PC-3 (cell line): Measurements from ENCODE around the gene MTTP. TPM values are rescaled to one million over a fixed set of nuclear protein-coding genes. Genes with fewer than 3 reads are reported as not detected.

Experiments used
- ATAC-seq: fragments of 200-7000 bp; cut with Tn5 transposase; 2 replicates; pipeline ENCODE4 v1.9.1; 2020; ENCODE audit warnings: mild to moderate bottlenecking, moderate library complexity
- BruUV-seq: library from RNA; stranded (reverse); fragments of 400-500 nt; replicated peaks from 2 replicates; lab custom pipeline; 2021; lab: Mats Ljungman, UMichigan
- CTCF ChIA-PET: fragments of 300-600 bp; sonication (Branson Sonifier 250); formaldehyde crosslinking; loops from one replicate; lab custom pipeline; 2022; ENCODE audit warnings: antibody characterized with exemption; lab: Charles Lee
- POLR2A ChIA-PET: fragments of 300-600 bp; sonication (Branson Sonifier 250); formaldehyde crosslinking; loops from one replicate; lab custom pipeline; 2022; ENCODE audit warnings: antibody characterized with exemption; ENCODE audit not compliant: unreplicated experiment; lab: Charles Lee
- DNase-seq: peaks from one replicate; pipeline ENCODE4 v3.0.0-alpha.2; 2015
- H2AFZ ChIP-seq: fragments of 300-600 bp; sonication (generic); 2 replicates; pipeline ENCODE4 v1.6.0; 2016; ENCODE audit warnings: antibody characterized with exemption, low read length
- H3F3A ChIP-seq: fragments of 300-600 bp; sonication (generic); one replicate; pipeline ENCODE4 v1.6.0; 2017; ENCODE audit warnings: antibody characterized with exemption, low read length, control low read depth, mild to moderate bottlenecking; ENCODE audit not compliant: unreplicated experiment
- H3K27ac ChIP-seq: fragments of 300-600 bp; sonication (generic); 2 replicates; pipeline ENCODE4 v1.5.1; 2016; ENCODE audit warnings: mild to moderate bottlenecking, low read length
- H3K27me3 ChIP-seq: fragments of 300-600 bp; sonication (generic); 2 replicates; pipeline ENCODE4 v1.6.1; 2016; ENCODE audit warnings: low read length, mixed read lengths
- H3K36me3 ChIP-seq: fragments of 300-600 bp; sonication (generic); 2 replicates; pipeline ENCODE4 v1.6.1; 2016; ENCODE audit warnings: low read depth, mixed run types, low read length, mixed read lengths
- H3K4me1 ChIP-seq: fragments of 300-600 bp; sonication (generic); 2 replicates; pipeline ENCODE4 v1.5.1; 2016; ENCODE audit warnings: low read length; ENCODE audit not compliant: insufficient read depth
- H3K4me2 ChIP-seq: fragments of 300-600 bp; sonication (generic); 2 replicates; pipeline ENCODE4 v1.6.0; 2016; ENCODE audit warnings: low read length
- H3K4me3 ChIP-seq: fragments of 300-600 bp; sonication (generic); 2 replicates; pipeline ENCODE4 v1.5.1; 2016; ENCODE audit warnings: mild to moderate bottlenecking, low read length, mixed read lengths
- H3K79me2 ChIP-seq: fragments of 300-600 bp; sonication (generic); 2 replicates; pipeline ENCODE4 v1.6.1; 2017; ENCODE audit warnings: low read length, mixed read lengths
- H3K9ac ChIP-seq: fragments of 300-600 bp; sonication (generic); 2 replicates; pipeline ENCODE4 v1.6.0; 2016; ENCODE audit warnings: mild to moderate bottlenecking, low read length
- H3K9me2 ChIP-seq: fragments of 300-600 bp; sonication (generic); replicated peaks from 2 replicates; pipeline ENCODE4 v1.6.1; 2016; ENCODE audit warnings: mixed run types, low read length, mixed read lengths
- H3K9me3 ChIP-seq: fragments of 300-600 bp; sonication (generic); 2 replicates; pipeline ENCODE4 v1.6.1; 2016; ENCODE audit warnings: low read length, mixed read lengths
- H4K20me1 ChIP-seq: fragments of 300-600 bp; sonication (generic); 2 replicates; pipeline ENCODE4 v1.6.1; 2016; ENCODE audit warnings: low read length, mixed read lengths
- EZH2 ChIP-seq: fragments of 300-600 bp; sonication (generic); IDR thresholded peaks from one replicate; pipeline ENCODE4 v1.6.1; 2017; ENCODE audit warnings: antibody characterized with exemption, mild to moderate bottlenecking, low read length; ENCODE audit not compliant: unreplicated experiment
- EZH2phosphoT487 ChIP-seq: fragments of 300-600 bp; sonication (generic); IDR thresholded peaks from 2 replicates; pipeline ENCODE4 v1.6.1; 2018; ENCODE audit warnings: mild to moderate bottlenecking, antibody characterized with exemption, low read length, borderline replicate concordance
- intact Hi-C: fragments of 100-400 bp; cut with micrococcal nuclease; formaldehyde crosslinking; loops from 2 replicates; pipeline ENCODE4 v1.9.0; 2023
- total RNA-seq: library from RNA; depleted of rRNA; stranded (reverse); fragments of >200 nt; gene quantifications from 2 replicates; pipeline ENCODE4 v1.2.3, GENCODE V29; 2014
- TF ChIP-seq, protein P1 (sequence below): fragments of 300-600 bp; sonication (generic); conservative IDR thresholded peaks from 2 replicates; pipeline ENCODE4 v1.5.1; 2017; ENCODE audit warnings: antibody characterized with exemption, low read depth, mild to moderate bottlenecking, low read length

MTTP gene
- total RNA-seq, 1 experiment from 2014 or later, result 0.33 TPM

DNA sequence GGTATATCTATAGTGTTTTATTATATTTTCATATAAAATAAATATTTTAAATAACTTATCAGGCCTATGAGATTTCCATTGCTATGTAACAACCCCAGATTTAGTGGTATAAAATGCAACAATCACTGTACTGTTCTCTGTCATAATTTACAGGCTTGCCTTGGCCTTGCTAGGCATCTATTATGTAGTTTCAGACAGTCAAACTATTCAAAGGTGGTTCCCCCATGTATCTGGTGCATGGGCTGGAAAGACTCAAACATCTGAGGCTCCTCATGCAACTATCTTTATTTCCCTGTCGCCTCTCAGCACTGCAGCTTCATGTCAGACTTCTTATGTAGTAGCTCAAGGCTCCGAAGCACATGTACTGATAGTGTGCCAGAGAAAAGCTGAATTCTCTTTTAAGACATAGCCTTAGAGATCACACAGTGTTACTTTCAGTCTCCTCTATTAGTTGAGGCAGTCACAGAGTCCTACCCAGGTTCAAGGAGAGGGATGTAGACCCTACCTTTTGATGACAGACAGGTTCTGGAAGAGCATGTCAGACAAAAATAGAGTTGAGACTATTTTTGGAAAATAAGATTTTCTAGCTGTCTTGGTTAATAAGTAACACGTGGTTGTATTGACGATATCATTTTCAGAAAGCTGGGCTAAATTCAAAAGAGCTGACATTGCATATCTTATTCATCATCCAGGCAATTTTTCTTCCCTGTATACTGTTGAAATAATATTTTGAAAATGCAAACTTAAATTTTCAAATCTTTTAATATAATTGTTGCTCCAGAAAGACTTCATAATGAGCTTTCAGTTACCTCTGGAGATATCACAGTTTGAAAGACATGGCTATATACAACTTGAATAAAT lies 19.4 kb downstream of the MTTP start:
- ChIA-PET CTCF (no interaction called here), POLR2A (no interaction called here)
- Histone ChIP-seq H3K79me2 (no peaks in the 10 kb centered on the region), H3K4me3 (no peak overlapping the region), H3K4me1 (peaks cover 9% of the 10 kb centered on the region), H3F3A (no peaks in the 10 kb centered on the region), H3K9ac (no peak overlapping the region), H3K9me3 (no peaks in the 10 kb centered on the region), H4K20me1 (no peaks in the 10 kb centered on the region), H3K9me2 (no peaks in the 10 kb centered on the region), H3K27ac (no peak overlapping the region), H3K4me2 (no peak overlapping the region), H3K27me3 (no peaks in the 10 kb centered on the region), H3K36me3 (no peaks in the 10 kb centered on the region), H2AFZ (no peak overlapping the region)
- no peak for DNase-seq
- intact Hi-C loops, result no loop called here
- TF ChIP-seq, protein P1, sequence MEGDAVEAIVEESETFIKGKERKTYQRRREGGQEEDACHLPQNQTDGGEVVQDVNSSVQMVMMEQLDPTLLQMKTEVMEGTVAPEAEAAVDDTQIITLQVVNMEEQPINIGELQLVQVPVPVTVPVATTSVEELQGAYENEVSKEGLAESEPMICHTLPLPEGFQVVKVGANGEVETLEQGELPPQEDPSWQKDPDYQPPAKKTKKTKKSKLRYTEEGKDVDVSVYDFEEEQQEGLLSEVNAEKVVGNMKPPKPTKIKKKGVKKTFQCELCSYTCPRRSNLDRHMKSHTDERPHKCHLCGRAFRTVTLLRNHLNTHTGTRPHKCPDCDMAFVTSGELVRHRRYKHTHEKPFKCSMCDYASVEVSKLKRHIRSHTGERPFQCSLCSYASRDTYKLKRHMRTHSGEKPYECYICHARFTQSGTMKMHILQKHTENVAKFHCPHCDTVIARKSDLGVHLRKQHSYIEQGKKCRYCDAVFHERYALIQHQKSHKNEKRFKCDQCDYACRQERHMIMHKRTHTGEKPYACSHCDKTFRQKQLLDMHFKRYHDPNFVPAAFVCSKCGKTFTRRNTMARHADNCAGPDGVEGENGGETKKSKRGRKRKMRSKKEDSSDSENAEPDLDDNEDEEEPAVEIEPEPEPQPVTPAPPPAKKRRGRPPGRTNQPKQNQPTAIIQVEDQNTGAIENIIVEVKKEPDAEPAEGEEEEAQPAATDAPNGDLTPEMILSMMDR, result no peak
- no peak for TF ChIP-seq EZH2
- no peak for TF ChIP-seq EZH2phosphoT487
- no peak for ATAC-seq
- BruUV-seq, result no TSS peak

GRCh38 chr4:99594818-99595217 lies 20.2 kb downstream of the MTTP start:
- Histone ChIP-seq H3K79me2 (no peaks in the 10 kb centered on the region), H3K4me3 (no peak overlapping the region), H3K9ac (no peak overlapping the region), H2AFZ (no peak overlapping the region), H3F3A (no peaks in the 10 kb centered on the region), H3K36me3 (no peaks in the 10 kb centered on the region), H3K27me3 (no peaks in the 10 kb centered on the region), H3K4me2 (no peak overlapping the region), H3K9me2 (no peaks in the 10 kb centered on the region), H3K27ac (no peak overlapping the region), H4K20me1 (no peaks in the 10 kb centered on the region), H3K9me3 (no peaks in the 10 kb centered on the region), H3K4me1 (peaks cover 9% of the 10 kb centered on the region)
- BruUV-seq, result no TSS peak
- ChIA-PET POLR2A (no interaction called here), CTCF (no interaction called here)
- ATAC-seq (no peak), DNase-seq (no peak)
- TF ChIP-seq, protein P1, result no peak
- TF ChIP-seq EZH2phosphoT487, result no peak
- TF ChIP-seq EZH2, result no peak
- intact Hi-C loops, result no loop called here

DNA sequence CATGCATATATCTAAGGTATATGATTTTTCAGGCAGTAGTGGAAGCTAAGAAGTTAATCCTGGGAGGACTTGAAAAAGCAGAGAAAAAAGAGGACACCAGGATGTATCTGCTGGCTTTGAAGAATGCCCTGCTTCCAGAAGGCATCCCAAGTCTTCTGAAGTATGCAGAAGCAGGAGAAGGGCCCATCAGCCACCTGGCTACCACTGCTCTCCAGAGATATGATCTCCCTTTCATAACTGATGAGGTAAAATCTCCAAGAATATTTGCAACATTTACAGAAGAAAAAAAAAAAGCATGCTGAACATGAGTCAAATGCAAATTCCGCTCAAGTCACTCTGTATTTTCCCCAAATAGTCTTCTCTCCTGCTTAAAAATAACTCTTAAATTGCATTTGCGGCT lies 32.1 kb downstream of the MTTP start:
- no peaks in the 10 kb centered on the region for H3K79me2 ChIP-seq
- POLR2A ChIA-PET, result no interaction called here
- H3K9me2 ChIP-seq, result no peaks in the 10 kb centered on the region
- intact Hi-C loops, result no loop called here
- H2AFZ ChIP-seq, result no peak overlapping the region
- CTCF ChIA-PET, result no interaction called here
- no peak overlapping the region for H3K9ac ChIP-seq
- no peaks in the 10 kb centered on the region for H3K36me3 ChIP-seq
- H4K20me1 ChIP-seq, result no peaks in the 10 kb centered on the region
- no peaks in the 10 kb centered on the region for H3K9me3 ChIP-seq
- DNase-seq (no peak), ATAC-seq (no peak)
- H3F3A ChIP-seq, result no peaks in the 10 kb centered on the region
- no peaks in the 10 kb centered on the region for H3K4me1 ChIP-seq
- no peak overlapping the region for H3K4me2 ChIP-seq
- no peaks in the 10 kb centered on the region for H3K27me3 ChIP-seq
- no TSS peak for BruUV-seq
- H3K27ac ChIP-seq, result no peak overlapping the region
- no peak overlapping the region for H3K4me3 ChIP-seq
- no peak for TF ChIP-seq EZH2phosphoT487
- TF ChIP-seq, protein P1, result no peak
- TF ChIP-seq EZH2, result no peak
